ENCODE results near the gene HMGB1.

The HMGB1 gene

GRCh38 chr13:30429235-30429634 is 36.5 kb downstream of the HMGB1 start:
- DNase-seq: no peak

- DNase-seq: no peak
Measured at GRCh38 chr13:30423891-30424290, 41.8 kb downstream of the HMGB1 start.

GRCh38 chr13:30422054-30422839 is 43.5 kb downstream of the HMGB1 start, which contains the start of gene UBE2L5:
UBE2L5 (plus strand) TSS chr13:30422493; CDS start chr13:30427991, 5,498 bp downstream.
- peak; percentile 72 for DNase-seq

GRCh38 chr13:30421093-30422053 is 44.4 kb downstream of the HMGB1 start:
- peak; percentile 35 for DNase-seq

- DNase-seq: no peak
Measured at GRCh38 chr13:30418717-30419459, 46.8 kb downstream of the HMGB1 start.

GRCh38 chr13:30418075-30418716 is 47.5 kb downstream of the HMGB1 start:
- DNase-seq: no peak

- DNase-seq: no peak
Measured at GRCh38 chr13:30416471-30416870, 49.3 kb downstream of the HMGB1 start.

- DNase-seq: no peak
Measured at GRCh38 chr13:30415430-30416030, 50.2 kb downstream of the HMGB1 start.

- no peak for DNase-seq
Measured at GRCh38 chr13:30413842-30414241, 51.9 kb downstream of the HMGB1 start.

GRCh38 chr13:30412346-30412745 is 53.4 kb downstream of the HMGB1 start:
- no peak for DNase-seq

GRCh38 chr13:30410705-30411125 is 55.0 kb downstream of the HMGB1 start:
- DNase-seq: no peak

GRCh38 chr13:30409886-30410704 is 55.6 kb downstream of the HMGB1 start:
- no peak for DNase-seq

- peak; percentile 95 for DNase-seq
Measured at GRCh38 chr13:30408319-30409101, 57.2 kb downstream of the HMGB1 start.

GRCh38 chr13:30406779-30407416 is 58.8 kb downstream of the HMGB1 start:
- no peak for DNase-seq
